Astrocyte (in vitro differentiated cells and primary cell): ENCODE results near the gene FAM43B. TPM values are rescaled to one million over a fixed set of nuclear protein-coding genes. Genes with fewer than 3 reads are reported as not detected.

ENCODE experiments used
- DNase-seq: peaks from one replicate; pipeline ENCODE4 v3.0.0-alpha.2; 2010; ENCODE audit warnings: low read depth
- FAIRE-seq: peaks from 2 replicates; lab custom pipeline; 2011; peaks lifted over from hg19 to GRCh38; lab: Jason Lieb, UNC
- H2AFZ ChIP-seq: 2 replicates; pipeline ENCODE4 v1.6.0; 2012; ENCODE audit warnings: low read depth, low read length, inconsistent platforms
- H3K27ac ChIP-seq: 2 replicates; pipeline ENCODE4 v1.5.1; 2011; ENCODE audit warnings: low read depth, low read length, inconsistent platforms
- H3K27me3 ChIP-seq: 2 replicates; pipeline ENCODE4 v1.6.0; 2011; ENCODE audit warnings: low read length, inconsistent platforms; ENCODE audit not compliant: insufficient read depth
- H3K36me3 ChIP-seq: 2 replicates; pipeline ENCODE4 v1.5.1; 2011; ENCODE audit warnings: low read length, inconsistent platforms; ENCODE audit not compliant: insufficient read depth
- H3K4me1 ChIP-seq: 2 replicates; pipeline ENCODE4 v1.5.1; 2011; ENCODE audit warnings: low read length, inconsistent platforms; ENCODE audit not compliant: insufficient read depth
- H3K4me2 ChIP-seq: 2 replicates; pipeline ENCODE4 v1.6.0; 2012; ENCODE audit warnings: low read length, inconsistent platforms
- H3K4me3 ChIP-seq: 2 replicates; pipeline ENCODE4 v1.5.1; 2011; ENCODE audit warnings: low read depth, mild to moderate bottlenecking, low read length, inconsistent platforms; ENCODE audit not compliant: insufficient read depth
- H3K79me2 ChIP-seq: 2 replicates; pipeline ENCODE4 v1.6.0; 2012; ENCODE audit warnings: mild to moderate bottlenecking, low read length, inconsistent platforms; ENCODE audit not compliant: insufficient read depth
- H3K9ac ChIP-seq: 2 replicates; pipeline ENCODE4 v1.6.0; 2012; ENCODE audit warnings: mild to moderate bottlenecking, low read length, inconsistent platforms
- H3K9me3 ChIP-seq: 2 replicates; pipeline ENCODE4 v1.5.1; 2012; ENCODE audit warnings: low read depth, mild to moderate bottlenecking, low read length, inconsistent platforms; ENCODE audit not compliant: insufficient read depth
- H4K20me1 ChIP-seq: 2 replicates; pipeline ENCODE4 v1.6.0; 2012; ENCODE audit warnings: low read length, inconsistent platforms; ENCODE audit not compliant: insufficient read depth
- H3K27ac Mint-ChIP-seq: one replicate; pipeline ENCODE4 v1.8.0; 2021; ENCODE audit warnings: mild to moderate bottlenecking, mixed read lengths; ENCODE audit not compliant: unreplicated experiment
- H3K27me3 Mint-ChIP-seq: one replicate; pipeline ENCODE4 v1.8.0; 2021; ENCODE audit warnings: low read depth, mixed read lengths; ENCODE audit not compliant: unreplicated experiment
- H3K36me3 Mint-ChIP-seq: one replicate; pipeline ENCODE4 v1.8.0; 2021; ENCODE audit warnings: low read depth, mixed read lengths; ENCODE audit not compliant: unreplicated experiment
- H3K4me1 Mint-ChIP-seq: one replicate; pipeline ENCODE4 v1.8.0; 2021; ENCODE audit warnings: low read depth, mixed read lengths; ENCODE audit not compliant: unreplicated experiment
- H3K4me3 Mint-ChIP-seq: one replicate; pipeline ENCODE4 v1.8.0; 2021; ENCODE audit warnings: mild to moderate bottlenecking, moderate library complexity, mixed read lengths; ENCODE audit not compliant: unreplicated experiment
- H3K9me3 Mint-ChIP-seq: one replicate; pipeline ENCODE4 v1.8.0; 2021; ENCODE audit warnings: mild to moderate bottlenecking, mixed read lengths; ENCODE audit not compliant: unreplicated experiment
- CTCF ChIP-seq: IDR thresholded peaks from 2 replicates; pipeline ENCODE4 v1.5.1; 2011; ENCODE audit warnings: low read depth, mild to moderate bottlenecking, inconsistent platforms, low read length, moderate library complexity; ENCODE audit not compliant: insufficient read depth
- EZH2 ChIP-seq: IDR thresholded peaks from 2 replicates; pipeline ENCODE4 v1.6.1; 2012; ENCODE audit warnings: mild to moderate bottlenecking, low read length, inconsistent platforms; ENCODE audit not compliant: insufficient read depth
- total RNA-seq: library from RNA; stranded (reverse); gene quantifications from 2 replicates; pipeline ENCODE4 v1.2.1, GENCODE V29; 2021

The FAM43B gene
- total RNA-seq, 1 donor from 2014 or later, result 0.27 TPM

DNA sequence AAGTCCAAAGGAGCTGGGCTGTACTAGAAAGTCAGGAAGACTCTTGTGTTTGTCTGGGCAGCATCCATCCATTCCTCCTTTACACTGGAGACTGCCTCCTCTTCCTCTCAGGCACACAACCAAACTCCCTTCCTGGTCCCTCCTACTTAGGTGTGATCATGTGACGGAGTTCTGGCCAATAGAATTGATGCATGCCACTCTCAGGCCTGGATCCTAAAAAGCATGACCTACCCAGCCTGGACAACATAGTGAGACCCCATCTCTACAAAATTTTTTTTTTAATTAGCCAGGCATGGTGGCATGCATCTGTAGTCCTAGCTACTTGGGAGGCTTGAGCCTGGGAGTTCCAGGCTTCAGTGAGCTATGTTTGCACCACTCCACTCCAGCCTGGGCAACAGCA is 8.6 kb downstream of the FAM43B start:
- Mint-ChIP-seq H3K36me3 (no peaks in the 10 kb centered on the region), H3K9me3 (peaks cover 5% of the 10 kb centered on the region), H3K27ac (no peak overlapping the region), H3K4me1 (no peaks in the 10 kb centered on the region), H3K27me3 (peaks cover 46% of the 10 kb centered on the region), H3K4me3 (no peak overlapping the region)
- Histone ChIP-seq H3K9me3 (no peaks in the 10 kb centered on the region), H3K4me3 (no peak overlapping the region), H4K20me1 (no peaks in the 10 kb centered on the region), H3K27ac (no peak overlapping the region), H3K27me3 (peaks cover 27% of the 10 kb centered on the region), H2AFZ (no peak overlapping the region), H3K9ac (no peak overlapping the region), H3K79me2 (no peaks in the 10 kb centered on the region), H3K4me2 (no peak overlapping the region), H3K36me3 (no peaks in the 10 kb centered on the region), H3K4me1 (no peaks in the 10 kb centered on the region)
- TF ChIP-seq CTCF, result no peak
- no peak for TF ChIP-seq EZH2
- FAIRE-seq (no peak), DNase-seq (no peak)

GRCh38 chr1:20565234-20565633 is 12.9 kb downstream of the FAM43B start:
- Mint-ChIP-seq H3K9me3 (peaks cover 5% of the 10 kb centered on the region), H3K36me3 (no peaks in the 10 kb centered on the region), H3K27me3 (peaks cover 59% of the 10 kb centered on the region), H3K4me3 (no peak overlapping the region), H3K4me1 (no peaks in the 10 kb centered on the region), H3K27ac (no peak overlapping the region)
- Histone ChIP-seq H3K4me1 (no peaks in the 10 kb centered on the region), H3K4me2 (no peak overlapping the region), H3K36me3 (no peaks in the 10 kb centered on the region), H3K79me2 (no peaks in the 10 kb centered on the region), H3K27ac (no peak overlapping the region), H3K4me3 (no peak overlapping the region), H4K20me1 (no peaks in the 10 kb centered on the region), H3K27me3 (peaks cover 22% of the 10 kb centered on the region), H2AFZ (no peak overlapping the region), H3K9me3 (no peaks in the 10 kb centered on the region), H3K9ac (no peak overlapping the region)
- FAIRE-seq, result no peak
- TF ChIP-seq CTCF, result no peak
- no peak for TF ChIP-seq EZH2
- no peak for DNase-seq

- Histone ChIP-seq H4K20me1 (no peaks in the 10 kb centered on the region), H3K27ac (no peak overlapping the region), H3K4me2 (no peak overlapping the region), H3K36me3 (no peaks in the 10 kb centered on the region), H3K4me1 (no peaks in the 10 kb centered on the region), H3K9ac (no peak overlapping the region), H2AFZ (no peak overlapping the region), H3K27me3 (peaks cover 24% of the 10 kb centered on the region), H3K9me3 (peaks cover 5% of the 10 kb centered on the region), H3K79me2 (no peaks in the 10 kb centered on the region), H3K4me3 (no peak overlapping the region)
- H3K4me3 Mint-ChIP-seq, result no peak overlapping the region
- H3K36me3 Mint-ChIP-seq, result no peaks in the 10 kb centered on the region
- no peak for DNase-seq
- no peak overlapping the region for H3K27ac Mint-ChIP-seq
- no peaks in the 10 kb centered on the region for H3K9me3 Mint-ChIP-seq
- peaks cover 51% of the 10 kb centered on the region for H3K27me3 Mint-ChIP-seq
- no peak for TF ChIP-seq CTCF
- TF ChIP-seq EZH2, result no peak
- no peak for FAIRE-seq
- H3K4me1 Mint-ChIP-seq, result no peaks in the 10 kb centered on the region
Observed at GRCh38 chr1:20569523-20570098, 17.2 kb downstream of the FAM43B start.
